Coronary artery (tissue), 2 donors: Measurements from ENCODE around the gene UPK3BL2.
"Not testable (repeated sequence)": the region's sequence is repeated elsewhere in the genome, so short reads cannot be mapped to it uniquely, and the experiment has no call there.

ENCODE experiments used
- DNase-seq: peaks from one replicate; pipeline ENCODE4 v3.0.0-alpha.2; 2017; ENCODE audit warnings: low spot score
- H3K27ac ChIP-seq, 2 donors: fragments of 200-600 bp; sonication (generic); one replicate each; pipeline ENCODE4 v1.5.1; 2016 to 2019
- H3K4me3 ChIP-seq: fragments of 200-600 bp; sonication (generic); 2 replicates; pipeline ENCODE4 v1.5.1; 2016; ENCODE audit warnings: mild to moderate bottlenecking, moderate library complexity
- CTCF ChIP-seq: fragments of 200-600 bp; sonication (generic); IDR thresholded peaks from one replicate; pipeline ENCODE4 v1.5.1; 2019; ENCODE audit warnings: antibody characterized with exemption

UPK3BL2 gene

GRCh38 chr7:102543596-102543995 lies at the start of gene UPK3BL2:
UPK3BL2 (minus strand) TSS chr7:102543696; CDS start chr7:102543636, 60 bp downstream.
- not testable (repeated sequence) for DNase-seq, H3K4me3 ChIP-seq, H3K27ac ChIP-seq

GRCh38 chr7:102592477-102593019 lies 49.1 kb upstream of the UPK3BL2 start:
- H3K4me3 ChIP-seq, DNase-seq: not testable (repeated sequence)
- peak overlapping the region in 1 of 2 donors; percentile 28 for H3K27ac ChIP-seq

GRCh38 chr7:102589857-102590256 lies 46.4 kb upstream of the UPK3BL2 start:
- H3K27ac ChIP-seq, DNase-seq: not testable (repeated sequence)

GRCh38 chr7:102583495-102583894 lies 40.0 kb upstream of the UPK3BL2 start:
- DNase-seq, H3K4me3 ChIP-seq, H3K27ac ChIP-seq: not testable (repeated sequence)

More at GRCh38 chr7:102589857-102590256, 46.4 kb upstream of the UPK3BL2 start:
- H3K4me3 ChIP-seq, result not testable (repeated sequence)

- H3K27ac ChIP-seq, H3K4me3 ChIP-seq, DNase-seq: not testable (repeated sequence)
Measured at GRCh38 chr7:102581722-102582121, 38.2 kb upstream of the UPK3BL2 start.

- H3K27ac ChIP-seq, H3K4me3 ChIP-seq, DNase-seq: not testable (repeated sequence)
Measured at GRCh38 chr7:102578486-102578885, 35.0 kb upstream of the UPK3BL2 start.

GRCh38 chr7:102577315-102578240 lies 34.1 kb upstream of the UPK3BL2 start:
- peak; percentile 8 for DNase-seq
- not testable (repeated sequence) for H3K4me3 ChIP-seq, H3K27ac ChIP-seq

GRCh38 chr7:102576363-102576762 lies 32.9 kb upstream of the UPK3BL2 start:
- not testable (repeated sequence) for H3K4me3 ChIP-seq, DNase-seq, H3K27ac ChIP-seq

GRCh38 chr7:102574607-102575006 lies 31.1 kb upstream of the UPK3BL2 start:
- not testable (repeated sequence) for DNase-seq, H3K4me3 ChIP-seq, H3K27ac ChIP-seq

- peak within 1 kb of the TSS; percentile 36 to 77 for H3K27ac ChIP-seq
- DNase-seq, result peak; percentile 94
- peak; percentile 40 for TF ChIP-seq CTCF
Measured at GRCh38 chr7:102572261-102573239, 29.1 kb upstream of the UPK3BL2 start, which contains the start of gene POLR2J3. POLR2J3 (minus strand) TSS chr7:102572583; CDS start chr7:102572521, 62 bp downstream.

GRCh38 chr7:102568620-102569019 lies 25.1 kb upstream of the UPK3BL2 start:
- H3K27ac ChIP-seq, H3K4me3 ChIP-seq, DNase-seq: not testable (repeated sequence)

More at GRCh38 chr7:102572261-102573239, 29.1 kb upstream of the UPK3BL2 start, which contains the start of gene POLR2J3:
- peak within 1 kb of the TSS; percentile 75 for H3K4me3 ChIP-seq

- H3K27ac ChIP-seq, H3K4me3 ChIP-seq, DNase-seq: not testable (repeated sequence)
Measured at GRCh38 chr7:102550808-102551422, 7.4 kb upstream of the UPK3BL2 start, which contains the start of gene SPDYE2. SPDYE2 (plus strand) TSS chr7:102551226; CDS start chr7:102553256, 2,030 bp downstream.

- not testable (repeated sequence) for DNase-seq, H3K4me3 ChIP-seq, H3K27ac ChIP-seq
Measured at GRCh38 chr7:102546353-102546752, 2.9 kb upstream of the UPK3BL2 start.

GRCh38 chr7:102545288-102545687 lies 1.8 kb upstream of the UPK3BL2 start:
- DNase-seq, H3K4me3 ChIP-seq, H3K27ac ChIP-seq: not testable (repeated sequence)

GRCh38 chr7:102544372-102544771 lies 876 bp upstream of the UPK3BL2 start:
- H3K4me3 ChIP-seq, DNase-seq, H3K27ac ChIP-seq: not testable (repeated sequence)

- H3K4me3 ChIP-seq, H3K27ac ChIP-seq, DNase-seq: not testable (repeated sequence)
Measured at GRCh38 chr7:102542771-102543170, 725 bp downstream of the UPK3BL2 start.

- not testable (repeated sequence) for DNase-seq, H3K4me3 ChIP-seq, H3K27ac ChIP-seq
Measured at GRCh38 chr7:102542083-102542482, 1.4 kb downstream of the UPK3BL2 start.
